Gastrocnemius medialis (tissue), 4 donors: ENCODE results near the gene LHPP.

Experiments used
- CTCF ChIP-seq, 5 experiments: fragments of 450-650 bp in 3 of 5; fragments of 200-600 bp in 2 of 5; sonication (generic) in 2 of 5; IDR thresholded peaks in 4 of 5; conservative IDR thresholded peaks in 1 of 5; 1 replicate in 4 of 5; 2 replicates in 1 of 5; pipeline ENCODE4 v1.5.1; 2016 to 2019; ENCODE audit warnings: antibody characterized with exemption in 5 of 5, mild to moderate bottlenecking in 3 of 5, moderate library complexity in 3 of 5
- POLR2A ChIP-seq, 2 donors: fragments of 450-650 bp; IDR thresholded peaks; one replicate each; pipeline ENCODE4 v1.6.1; 2017; ENCODE audit warnings: antibody characterized with exemption in 2 of 2, mild to moderate bottlenecking in 2 of 2, moderate library complexity in 2 of 2

GRCh38 chr10:124603376-124604213 lies 142.0 kb downstream of the LHPP start:
- TF ChIP-seq CTCF (IDR thresholded peaks at IDR 0.05 in 4 of 5, conservative IDR thresholded peaks at IDR 0.05 in 1 of 5) (no peak), POLR2A (IDR thresholded peaks at IDR 0.05) (no peak)
